ENCODE results near the gene PRDM10. TPM values are rescaled to one million over a fixed set of nuclear protein-coding genes. Genes with fewer than 3 reads are reported as not detected.

Gene PRDM10
- total RNA-seq, 1 experiment from 2014 or later = 18.9 TPM

DNA sequence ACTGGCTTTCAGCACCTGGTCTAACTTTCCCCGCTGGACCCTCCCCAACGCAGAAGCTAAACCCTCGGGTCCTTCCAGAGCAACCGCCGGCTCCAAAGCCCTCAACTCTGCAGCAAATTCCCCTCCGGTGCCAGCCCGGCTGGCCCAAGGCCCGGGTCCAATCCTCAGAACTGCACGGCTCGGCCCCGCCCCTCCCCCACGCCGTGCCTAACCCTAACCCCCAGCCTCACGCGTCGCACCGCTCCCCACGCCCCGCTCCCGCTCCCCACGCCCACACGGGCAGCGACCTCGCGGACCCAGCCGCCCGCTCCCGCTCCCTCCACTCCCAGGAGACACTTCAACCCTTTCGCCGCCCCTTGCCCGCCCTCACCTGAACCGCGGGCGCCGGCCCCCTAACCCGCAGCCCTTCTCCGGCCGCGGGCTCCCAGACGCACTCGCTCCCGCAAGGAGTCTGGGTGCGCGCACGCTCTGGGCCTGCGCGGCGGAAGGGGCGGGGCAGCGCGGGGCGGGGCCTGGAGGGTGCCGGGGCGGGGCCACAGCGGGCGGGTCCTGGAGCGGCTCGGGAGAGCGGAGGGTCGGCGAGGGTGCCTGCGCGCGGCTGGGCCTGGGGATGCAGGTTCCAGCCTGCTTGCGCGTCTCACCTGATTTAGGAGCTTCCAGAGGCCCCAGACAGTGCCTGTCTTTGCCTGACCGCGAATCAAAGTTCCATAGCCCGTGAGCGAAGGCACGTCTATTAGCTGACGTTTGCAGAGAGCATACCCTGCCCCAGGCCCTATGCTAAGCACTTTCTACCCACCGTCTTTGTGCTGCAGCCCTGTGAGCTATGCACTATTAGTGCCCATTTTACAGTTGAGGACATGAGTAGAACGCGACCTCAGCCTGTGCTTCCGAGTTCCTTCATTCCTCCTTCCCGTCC, 107.3 kb downstream of the PRDM10 start, which contains the start of gene NFRKB (continued):
- TF ChIP-seq NR3C1 (CRISPR knock-in tag; conservative IDR thresholded peaks at IDR 0.05; ENCODE audit: low read depth) (no peak), CTCF (IDR thresholded peaks at IDR 0.05) (no peak), ZMAT4 (CRISPR knock-in tag; IDR thresholded peaks at IDR 0.05) (no peak), GRHL2 (CRISPR knock-in tag; IDR thresholded peaks at IDR 0.05; ENCODE audit: insufficient replicate concordance, severe bottlenecking) (no peak), ZNF121 (CRISPR knock-in tag; IDR thresholded peaks at IDR 0.05) (0 out of 2 replicates have a peak, but pooled peaks have one; percentile 28), NR1H2 (CRISPR knock-in tag; IDR thresholded peaks at IDR 0.05) (no peak), KAT7 (CRISPR knock-in tag; IDR thresholded peaks at IDR 0.05; ENCODE audit: borderline replicate concordance) (0 out of 2 replicates have a peak, but pooled peaks have one; percentile 9), AR (CRISPR knock-in tag; IDR thresholded peaks at IDR 0.05) (no peak), IRF2 (CRISPR knock-in tag; IDR thresholded peaks at IDR 0.05; ENCODE audit: borderline replicate concordance, low read depth) (no peak), TEAD4 (CRISPR knock-in tag; IDR thresholded peaks at IDR 0.05) (no peak), SMAD4 (CRISPR knock-in tag; IDR thresholded peaks at IDR 0.05) (no peak), ZBTB21 (CRISPR knock-in tag; IDR thresholded peaks at IDR 0.05; ENCODE audit: borderline replicate concordance) (no peak), ZNF219 (CRISPR knock-in tag; IDR thresholded peaks at IDR 0.05; ENCODE audit: borderline replicate concordance) (no peak), TCF7 (CRISPR knock-in tag; IDR thresholded peaks at IDR 0.05; ENCODE audit: low read depth) (no peak), FOXP4 (CRISPR knock-in tag; IDR thresholded peaks at IDR 0.05) (no peak), NR2C2 (CRISPR knock-in tag; IDR thresholded peaks at IDR 0.05) (no peak), ZNF416 (CRISPR knock-in tag; IDR thresholded peaks at IDR 0.05) (no peak), HMGA2 (CRISPR knock-in tag; IDR thresholded peaks at IDR 0.05) (no peak), ETV6 (CRISPR knock-in tag; IDR thresholded peaks at IDR 0.05) (no peak), EMX1 (CRISPR knock-in tag; IDR thresholded peaks at IDR 0.05) (no peak), OVOL2 (CRISPR knock-in tag; IDR thresholded peaks at IDR 0.05; ENCODE audit: borderline replicate concordance) (no peak), FOXP1 (CRISPR knock-in tag; IDR thresholded peaks at IDR 0.05; ENCODE audit: borderline replicate concordance) (0 out of 2 replicates have a peak, but pooled peaks have one; percentile 52), RELA (CRISPR knock-in tag; IDR thresholded peaks at IDR 0.05; ENCODE audit: borderline replicate concordance) (no peak)
- TF ChIP-seq, protein P1, sequence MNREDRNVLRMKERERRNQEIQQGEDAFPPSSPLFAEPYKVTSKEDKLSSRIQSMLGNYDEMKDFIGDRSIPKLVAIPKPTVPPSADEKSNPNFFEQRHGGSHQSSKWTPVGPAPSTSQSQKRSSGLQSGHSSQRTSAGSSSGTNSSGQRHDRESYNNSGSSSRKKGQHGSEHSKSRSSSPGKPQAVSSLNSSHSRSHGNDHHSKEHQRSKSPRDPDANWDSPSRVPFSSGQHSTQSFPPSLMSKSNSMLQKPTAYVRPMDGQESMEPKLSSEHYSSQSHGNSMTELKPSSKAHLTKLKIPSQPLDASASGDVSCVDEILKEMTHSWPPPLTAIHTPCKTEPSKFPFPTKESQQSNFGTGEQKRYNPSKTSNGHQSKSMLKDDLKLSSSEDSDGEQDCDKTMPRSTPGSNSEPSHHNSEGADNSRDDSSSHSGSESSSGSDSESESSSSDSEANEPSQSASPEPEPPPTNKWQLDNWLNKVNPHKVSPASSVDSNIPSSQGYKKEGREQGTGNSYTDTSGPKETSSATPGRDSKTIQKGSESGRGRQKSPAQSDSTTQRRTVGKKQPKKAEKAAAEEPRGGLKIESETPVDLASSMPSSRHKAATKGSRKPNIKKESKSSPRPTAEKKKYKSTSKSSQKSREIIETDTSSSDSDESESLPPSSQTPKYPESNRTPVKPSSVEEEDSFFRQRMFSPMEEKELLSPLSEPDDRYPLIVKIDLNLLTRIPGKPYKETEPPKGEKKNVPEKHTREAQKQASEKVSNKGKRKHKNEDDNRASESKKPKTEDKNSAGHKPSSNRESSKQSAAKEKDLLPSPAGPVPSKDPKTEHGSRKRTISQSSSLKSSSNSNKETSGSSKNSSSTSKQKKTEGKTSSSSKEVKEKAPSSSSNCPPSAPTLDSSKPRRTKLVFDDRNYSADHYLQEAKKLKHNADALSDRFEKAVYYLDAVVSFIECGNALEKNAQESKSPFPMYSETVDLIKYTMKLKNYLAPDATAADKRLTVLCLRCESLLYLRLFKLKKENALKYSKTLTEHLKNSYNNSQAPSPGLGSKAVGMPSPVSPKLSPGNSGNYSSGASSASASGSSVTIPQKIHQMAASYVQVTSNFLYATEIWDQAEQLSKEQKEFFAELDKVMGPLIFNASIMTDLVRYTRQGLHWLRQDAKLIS (CRISPR knock-in tag; IDR thresholded peaks at IDR 0.05; ENCODE audit: borderline replicate concordance) = no peak
- TF ChIP-seq, protein P2, sequence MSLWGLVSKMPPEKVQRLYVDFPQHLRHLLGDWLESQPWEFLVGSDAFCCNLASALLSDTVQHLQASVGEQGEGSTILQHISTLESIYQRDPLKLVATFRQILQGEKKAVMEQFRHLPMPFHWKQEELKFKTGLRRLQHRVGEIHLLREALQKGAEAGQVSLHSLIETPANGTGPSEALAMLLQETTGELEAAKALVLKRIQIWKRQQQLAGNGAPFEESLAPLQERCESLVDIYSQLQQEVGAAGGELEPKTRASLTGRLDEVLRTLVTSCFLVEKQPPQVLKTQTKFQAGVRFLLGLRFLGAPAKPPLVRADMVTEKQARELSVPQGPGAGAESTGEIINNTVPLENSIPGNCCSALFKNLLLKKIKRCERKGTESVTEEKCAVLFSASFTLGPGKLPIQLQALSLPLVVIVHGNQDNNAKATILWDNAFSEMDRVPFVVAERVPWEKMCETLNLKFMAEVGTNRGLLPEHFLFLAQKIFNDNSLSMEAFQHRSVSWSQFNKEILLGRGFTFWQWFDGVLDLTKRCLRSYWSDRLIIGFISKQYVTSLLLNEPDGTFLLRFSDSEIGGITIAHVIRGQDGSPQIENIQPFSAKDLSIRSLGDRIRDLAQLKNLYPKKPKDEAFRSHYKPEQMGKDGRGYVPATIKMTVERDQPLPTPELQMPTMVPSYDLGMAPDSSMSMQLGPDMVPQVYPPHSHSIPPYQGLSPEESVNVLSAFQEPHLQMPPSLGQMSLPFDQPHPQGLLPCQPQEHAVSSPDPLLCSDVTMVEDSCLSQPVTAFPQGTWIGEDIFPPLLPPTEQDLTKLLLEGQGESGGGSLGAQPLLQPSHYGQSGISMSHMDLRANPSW (CRISPR knock-in tag; conservative IDR thresholded peaks at IDR 0.05; ENCODE audit: low read depth) = no peak
